ENCODE data around the gene INPP5D. TPM values are rescaled to one million over a fixed set of nuclear protein-coding genes. Genes with fewer than 3 reads are reported as not detected.

INPP5D gene
- total and polyA plus RNA-seq, 2 of the 8 experiments (the other 6 are each of a cell fraction or from before 2014, with no cell fraction given), result 4.5 to 7.1 TPM

DNA sequence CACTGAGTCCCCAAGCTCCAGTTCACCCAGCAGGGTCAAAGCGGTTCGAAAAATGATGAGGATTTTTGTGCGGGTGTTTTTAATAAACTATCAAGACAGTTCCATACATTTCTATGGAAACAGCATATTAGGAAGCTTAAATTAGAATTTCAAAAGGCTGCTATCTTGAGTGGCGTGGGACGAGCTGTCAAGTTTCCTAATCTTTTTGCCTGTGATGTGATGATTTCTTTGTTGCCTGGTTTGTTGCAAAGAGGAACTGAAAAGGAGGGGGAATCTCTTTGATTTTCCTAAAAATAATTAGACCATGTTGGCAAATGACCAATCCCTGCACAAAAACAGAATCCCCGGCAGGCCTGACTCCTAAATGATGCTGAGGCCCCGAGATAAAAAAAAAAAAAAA, 125.2 kb downstream of the INPP5D start (continued):
- TF ChIP-seq GTF2F1 (IDR thresholded peaks at IDR 0.05; ENCODE audit: borderline replicate concordance, low read depth, low read length) (no peak), EGR1 (IDR thresholded peaks at IDR 0.05; ENCODE audit: borderline replicate concordance, low read depth, low read length) (no peak), TBP (IDR thresholded peaks at IDR 0.05; ENCODE audit: low read depth, low read length) (no peak), BRCA1 (IDR thresholded peaks at IDR 0.05; ENCODE audit: low read depth, low read length) (no peak), SIN3A (conservative IDR thresholded peaks at IDR 0.05 in 1 of 2, IDR thresholded peaks at IDR 0.05 in 1 of 2; ENCODE audit: low read depth in 1 of 2, low read length in 2 of 2) (no peak)
- TF ChIP-seq, protein P1, sequence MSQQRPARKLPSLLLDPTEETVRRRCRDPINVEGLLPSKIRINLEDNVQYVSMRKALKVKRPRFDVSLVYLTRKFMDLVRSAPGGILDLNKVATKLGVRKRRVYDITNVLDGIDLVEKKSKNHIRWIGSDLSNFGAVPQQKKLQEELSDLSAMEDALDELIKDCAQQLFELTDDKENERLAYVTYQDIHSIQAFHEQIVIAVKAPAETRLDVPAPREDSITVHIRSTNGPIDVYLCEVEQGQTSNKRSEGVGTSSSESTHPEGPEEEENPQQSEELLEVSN (IDR thresholded peaks at IDR 0.05), result no peak

Data from H1 (cell line).